Daoy (cell line): ENCODE results near the gene PFKP. TPM values are rescaled to one million over a fixed set of nuclear protein-coding genes. Genes with fewer than 3 reads are reported as not detected.

ENCODE experiments used
- total RNA-seq: library from RNA; depleted of rRNA; stranded (reverse); fragments of >200 nt; shearing (Covaris generic); gene quantifications from 2 replicates; pipeline ENCODE4 v1.2.3, GENCODE V29; 2014; rRNA removed

Gene PFKP
- total RNA-seq, 1 experiment from 2014 or later: 183 TPM

Other genes with a start within 250 kb of the PFKP start
- gene PITRM1, start 105.2 kb downstream of the PFKP start, total RNA-seq: 37.8 and 43.3 TPM in 2 replicates